HepG2 (cell line): Measurements from ENCODE around the gene PCDHGB3. TPM values are rescaled to one million over a fixed set of nuclear protein-coding genes. Genes with fewer than 3 reads are reported as not detected.

Source experiments
- ATAC-seq: fragments of 200-7000 bp; cut with Tn5 transposase; 3 replicates; pipeline ENCODE4 v1.9.1; 2020; ENCODE audit warnings: mild to moderate bottlenecking, moderate library complexity
- BruUV-seq: library from RNA; stranded (reverse); fragments of 400-500 nt; replicated peaks from 2 replicates; lab custom pipeline; 2021; lab: Mats Ljungman, UMichigan
- CTCF ChIA-PET: fragments of 300-600 bp; formaldehyde crosslinking; extraction: SDS; loops from one replicate; lab custom pipeline; 2021; ENCODE audit warnings: low total read pairs, inconsistent platforms, low intra/inter-chr PET ratio; lab: Yijun Ruan, JAX
- POLR2A ChIA-PET: fragments of 350-600 bp; sonication (Branson Sonifier 250); formaldehyde crosslinking; loops from one replicate; lab custom pipeline; 2020; ENCODE audit warnings: antibody characterized with exemption, inconsistent platforms; lab: Yijun Ruan, JAX
- DNase-seq: peaks from one replicate; pipeline ENCODE4 v3.0.0-alpha.2; 2015; ENCODE audit warnings: low spot score
- FAIRE-seq: peaks from 3 replicates; lab custom pipeline; 2011; peaks lifted over from hg19 to GRCh38; lab: Jason Lieb, UNC
- H2AFZ ChIP-seq: one replicate; pipeline ENCODE4 v1.6.1; 2011; ENCODE audit warnings: low read length, inconsistent platforms
- H3K27ac ChIP-seq: fragments of 300-600 bp; 3 replicates; pipeline ENCODE4 v1.8.0; 2011; ENCODE audit warnings: mixed run types, mild to moderate bottlenecking, mixed read lengths, low read length, inconsistent platforms; ENCODE audit not compliant: insufficient read depth; ENCODE audit errors: extremely low read length
- H3K27me3 ChIP-seq, 2 experiments: fragments of 200-600 bp in 1 of 2; 2 replicates in 1 of 2; 3 replicates in 1 of 2; pipeline versions ENCODE4 v1.6.0 to v1.8.0; 2011; ENCODE audit warnings: low read length in 2 of 2, mild to moderate bottlenecking in 2 of 2, moderate library complexity in 2 of 2, inconsistent platforms in 1 of 2; ENCODE audit not compliant: insufficient read depth in 2 of 2, control insufficient read depth in 1 of 2
- H3K36me3 ChIP-seq, 2 experiments: fragments of 200-600 bp in 1 of 2; replicated peaks in 1 of 2; 2 replicates in 1 of 2; 3 replicates in 1 of 2; pipeline versions ENCODE4 v1.5.1 to v1.8.0; 2011; ENCODE audit warnings: low read length in 2 of 2, inconsistent platforms in 1 of 2; ENCODE audit not compliant: insufficient read depth in 2 of 2, control insufficient read depth in 1 of 2
- H3K4me1 ChIP-seq: 2 replicates; pipeline ENCODE4 v1.5.1; 2012; ENCODE audit warnings: low read length, inconsistent platforms; ENCODE audit not compliant: insufficient read depth
- H3K4me2 ChIP-seq: 2 replicates; pipeline ENCODE4 v1.6.0; 2011; ENCODE audit warnings: low read depth, low read length, inconsistent platforms
- H3K4me3 ChIP-seq, 3 experiments: fragments of 200-600 bp in 1 of 3; sonication (generic), shearing (Covaris generic) in 1 of 3; replicated peaks in 1 of 3; 2 replicates each; pipeline ENCODE4 v1.5.1; 2011 to 2016; ENCODE audit warnings: low read length in 3 of 3, inconsistent platforms in 2 of 3, low read depth in 2 of 3, mild to moderate bottlenecking in 2 of 3, control low read depth in 1 of 3, mixed read lengths in 1 of 3; ENCODE audit not compliant: insufficient read depth in 1 of 3
- H3K79me2 ChIP-seq: one replicate; pipeline ENCODE4 v1.6.1; 2011; ENCODE audit warnings: low read length, inconsistent platforms; ENCODE audit not compliant: insufficient read depth
- H3K9ac ChIP-seq: 2 replicates; pipeline ENCODE4 v1.6.0; 2011; ENCODE audit warnings: mild to moderate bottlenecking, low read depth, low read length, inconsistent platforms; ENCODE audit not compliant: insufficient read depth
- H3K9me3 ChIP-seq: 2 replicates; pipeline ENCODE4 v1.5.1; 2012; ENCODE audit warnings: mild to moderate bottlenecking, low read length
- H4K20me1 ChIP-seq: 2 replicates; pipeline ENCODE4 v1.6.0; 2011; ENCODE audit warnings: inconsistent platforms, mild to moderate bottlenecking, low read length, moderate library complexity; ENCODE audit not compliant: insufficient read depth
- CEBPZ ChIP-seq: IDR thresholded peaks from 2 replicates; pipeline ENCODE4 v1.6.1; 2012; ENCODE audit warnings: low read length, improper control_type of control experiment
- CTCF ChIP-seq: sonication (generic); formaldehyde crosslinking; IDR thresholded peaks from 2 replicates; pipeline ENCODE4 v1.5.0; 2020; ENCODE audit warnings: mild to moderate bottlenecking, missing genetic modification reagents, moderate library complexity
- ELF3 ChIP-seq: IDR thresholded peaks from 2 replicates; pipeline ENCODE4 v1.6.1; 2016; ENCODE audit warnings: missing genetic modification reagents, missing compliant biosample characterization
- GMEB1 ChIP-seq: sonication (generic); formaldehyde crosslinking; IDR thresholded peaks from 2 replicates; pipeline ENCODE4 v1.5.1; 2020; ENCODE audit warnings: missing genetic modification reagents, mild to moderate bottlenecking, borderline replicate concordance
- NFE2L1 ChIP-seq: sonication (generic); formaldehyde crosslinking; IDR thresholded peaks from 2 replicates; pipeline ENCODE4 v1.4.0; 2020; ENCODE audit warnings: missing genetic modification reagents, mild to moderate bottlenecking, borderline replicate concordance
- PHF8 ChIP-seq: sonication (generic); formaldehyde crosslinking; IDR thresholded peaks from 2 replicates; pipeline ENCODE4 v1.5.0; 2020; ENCODE audit warnings: missing genetic modification reagents
- STAG1 ChIP-seq: sonication (generic); formaldehyde crosslinking; IDR thresholded peaks from 2 replicates; pipeline ENCODE4 v1.4.0; 2020; ENCODE audit warnings: missing genetic modification reagents
- TSC22D2 ChIP-seq: sonication (generic); formaldehyde crosslinking; IDR thresholded peaks from 2 replicates; pipeline ENCODE4 v1.5.1; 2020; ENCODE audit warnings: missing genetic modification reagents, mild to moderate bottlenecking, borderline replicate concordance
- ZBTB33 ChIP-seq: sonication (generic); formaldehyde crosslinking; IDR thresholded peaks from 2 replicates; pipeline ENCODE4 v1.4.0; 2020; ENCODE audit warnings: missing genetic modification reagents
- ZNF354B ChIP-seq: sonication (generic); formaldehyde crosslinking; IDR thresholded peaks from 2 replicates; pipeline ENCODE4 v1.8.0; 2022; ENCODE audit warnings: mild to moderate bottlenecking, missing genetic modification reagents
- ZSCAN21 ChIP-seq: sonication (generic); formaldehyde crosslinking; IDR thresholded peaks from 2 replicates; pipeline ENCODE4 v1.8.0; 2022; ENCODE audit warnings: mild to moderate bottlenecking, missing genetic modification reagents, moderate library complexity, borderline replicate concordance
- ZSCAN29 ChIP-seq: sonication (generic); formaldehyde crosslinking; conservative IDR thresholded peaks from 2 replicates; pipeline ENCODE4 v1.4.0; 2020; ENCODE audit warnings: mild to moderate bottlenecking, missing genetic modification reagents
- ZSCAN31 ChIP-seq: sonication (generic); formaldehyde crosslinking; IDR thresholded peaks from 2 replicates; pipeline ENCODE4 v1.5.0; 2020; ENCODE audit warnings: low read depth, mild to moderate bottlenecking, missing genetic modification reagents
- WGBS: methylation state at CpG from one replicate; pipeline ENCODE4 v1.1.6; 2017; ENCODE audit warnings: low lambda C conversion rate; 5-methylcytosine and 5-hydroxymethylcytosine counted together
- in situ Hi-C: cut with HindIII; loops from 2 replicates; pipeline ENCODE4 v1.10.0; 2017; ENCODE audit warnings: low pct_unique_long_range_greater_than_20kb; ENCODE audit not compliant: extremely low pct_ligation_motif_present
- intact Hi-C: fragments of 100-400 bp; cut with micrococcal nuclease; formaldehyde crosslinking; loops from one replicate; pipeline ENCODE4 v1.10.0; 2022; ENCODE audit not compliant: unreplicated experiment
- polyA plus RNA-seq, 8 experiments: library from polyadenylated mRNA; depleted of rRNA in 3 of 8; stranded (reverse) in 7 of 8; unstranded in 1 of 8; fragments of >200 nt; fragmentation: Illumina TruSeq in 4 of 8; extraction: Trizol in 4 of 8; gene quantifications; 2 replicates each; pipeline versions ENCODE4 v1.2.1 to v1.2.3, GENCODE V29; 2011 to 2016; ENCODE audit warnings: low read depth in 4 of 8, missing spikeins in 1 of 8, mixed read lengths in 1 of 8; ENCODE audit not compliant: insufficient read depth in 1 of 8
- total RNA-seq, 5 experiments: library from RNA; depleted of rRNA; stranded (reverse); fragments of >200 nt; fragmentation: Illumina TruSeq; extraction: Trizol; gene quantifications; 2 replicates each; pipeline ENCODE4 v1.2.3, GENCODE V29; 2016; ENCODE audit warnings: low read depth in 1 of 5

PCDHGB3 gene
- total and polyA plus RNA-seq, 2 of the 13 experiments (the other 11 are each of a cell fraction or from before 2014, with no cell fraction given): 0.40 to 0.44 TPM

GRCh38 chr5:141411575-141411974, 41.5 kb downstream of the PCDHGB3 start (continued):
- TF ChIP-seq CEBPZ (no peak), NFE2L1 (CRISPR knock-in tag) (no peak)

- ChIA-PET CTCF (interaction anchor here (0.8 to 1.4 kb wide), 3 partner anchors 112 to 145 kb away, joined by 4 to 5 read pairs (median 4); no protein-coding TSS in a partner anchor), POLR2A (no interaction called here)
- FAIRE-seq (no peak), ATAC-seq (peak; percentile 75), DNase-seq (peak; percentile 15)
- H3K4me2 ChIP-seq: no peak within 1 kb of the TSS; the same call in 1 of the 2 replicates
- intact Hi-C loops (no loop called here), in situ Hi-C loops (no loop called here)
- H4K20me1 ChIP-seq: no peaks in the 10 kb centered on the region
- WGBS: 77% methylated on average over 30 of the region's 31 CpGs
- H3K27ac ChIP-seq: no peak within 1 kb of the TSS
- no peak within 1 kb of the TSS for H2AFZ ChIP-seq
- H3K4me3 ChIP-seq: no peak within 1 kb of the TSS
- H3K27me3 ChIP-seq: no peaks in the 10 kb centered on the region
- no peaks in the 10 kb centered on the region for H3K36me3 ChIP-seq
- H3K9me3 ChIP-seq: no peaks in the 10 kb centered on the region; the same call in 1 of the 2 replicates
- H3K9ac ChIP-seq: no peak within 1 kb of the TSS
- no peaks in the 10 kb centered on the region for H3K4me1 ChIP-seq
- BruUV-seq: no TSS peak
- H3K79me2 ChIP-seq: no peaks in the 10 kb centered on the region
- TF ChIP-seq ZSCAN29 (CRISPR knock-in tag) (0 out of 2 replicates have a peak, but pooled peaks have one; percentile 39), PHF8 (no peak), ZNF354B (CRISPR knock-in tag) (no peak), ZBTB33 (CRISPR knock-in tag) (no peak), ZSCAN21 (CRISPR knock-in tag) (no peak), CTCF (CRISPR knock-in tag) (peak; percentile 59), ZSCAN31 (no peak), GMEB1 (CRISPR knock-in tag) (no peak), ELF3 (no peak), STAG1 (CRISPR knock-in tag) (peak; percentile 55), TSC22D2 (CRISPR knock-in tag) (no peak)
Observed at GRCh38 chr5:141412854-141413539, 43.0 kb downstream of the PCDHGB3 start, which contains the start of gene PCDHGA10. TSS of gene PCDHGA10 (plus strand) at chr5:141412987. CDS start at chr5:141413176, 189 bp downstream.
